ENCODE data around the gene PLGRKT. TPM values are rescaled to one million over a fixed set of nuclear protein-coding genes. Genes with fewer than 3 reads are reported as not detected.
"Not testable (repeated sequence)": the region's sequence is repeated elsewhere in the genome, so short reads cannot be mapped to it uniquely, and the experiment has no call there.

PLGRKT gene
- total RNA-seq, 2 donors from 2014 or later, result 3.3 to 7.8 TPM

DNA sequence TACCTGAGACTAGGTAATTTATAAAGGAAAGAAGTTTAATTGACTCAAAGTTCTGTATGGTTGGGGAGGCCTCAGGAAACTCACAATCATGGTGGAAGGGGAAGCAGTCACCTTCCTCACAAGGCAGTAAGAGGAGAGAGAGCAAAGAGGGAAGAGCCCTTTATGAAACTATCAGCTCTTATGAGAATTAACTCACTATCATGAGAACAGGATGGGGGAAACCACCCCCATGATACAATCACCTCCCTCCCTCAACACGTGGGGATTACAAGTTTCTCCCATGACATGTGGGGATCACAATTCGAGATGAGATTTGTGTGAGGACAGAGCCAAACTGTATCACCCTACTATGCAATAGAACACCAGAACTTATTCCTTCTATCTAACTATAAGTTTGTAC is 40.5 kb upstream of the PLGRKT start:
- H3K4me3 ChIP-seq, result no peak overlapping the region
- no peak for ATAC-seq
- H3K27ac ChIP-seq, result no peak overlapping the region
- H3K27me3 ChIP-seq, result no peaks in the 10 kb centered on the region
- H3K4me1 ChIP-seq, result no peaks in the 10 kb centered on the region
- 59 to 70% methylated on average over 2 of the region's 2 CpGs for WGBS, 2 donors
- H3K36me3 ChIP-seq (replicated peaks in 1 of 2; ENCODE audit: insufficient read depth in 1 of 2, low read depth in 2 of 2), result no peaks in the 10 kb centered on the region
- no peaks in the 10 kb centered on the region for H3K9me3 ChIP-seq
- no peak for DNase-seq
- intact Hi-C loops (cut with DNase I), result no loop called here
- no peak for TF ChIP-seq POLR2A (IDR thresholded peaks at IDR 0.05)
- TF ChIP-seq, protein P1, sequence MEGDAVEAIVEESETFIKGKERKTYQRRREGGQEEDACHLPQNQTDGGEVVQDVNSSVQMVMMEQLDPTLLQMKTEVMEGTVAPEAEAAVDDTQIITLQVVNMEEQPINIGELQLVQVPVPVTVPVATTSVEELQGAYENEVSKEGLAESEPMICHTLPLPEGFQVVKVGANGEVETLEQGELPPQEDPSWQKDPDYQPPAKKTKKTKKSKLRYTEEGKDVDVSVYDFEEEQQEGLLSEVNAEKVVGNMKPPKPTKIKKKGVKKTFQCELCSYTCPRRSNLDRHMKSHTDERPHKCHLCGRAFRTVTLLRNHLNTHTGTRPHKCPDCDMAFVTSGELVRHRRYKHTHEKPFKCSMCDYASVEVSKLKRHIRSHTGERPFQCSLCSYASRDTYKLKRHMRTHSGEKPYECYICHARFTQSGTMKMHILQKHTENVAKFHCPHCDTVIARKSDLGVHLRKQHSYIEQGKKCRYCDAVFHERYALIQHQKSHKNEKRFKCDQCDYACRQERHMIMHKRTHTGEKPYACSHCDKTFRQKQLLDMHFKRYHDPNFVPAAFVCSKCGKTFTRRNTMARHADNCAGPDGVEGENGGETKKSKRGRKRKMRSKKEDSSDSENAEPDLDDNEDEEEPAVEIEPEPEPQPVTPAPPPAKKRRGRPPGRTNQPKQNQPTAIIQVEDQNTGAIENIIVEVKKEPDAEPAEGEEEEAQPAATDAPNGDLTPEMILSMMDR (IDR thresholded peaks at IDR 0.05), result no peak

DNA sequence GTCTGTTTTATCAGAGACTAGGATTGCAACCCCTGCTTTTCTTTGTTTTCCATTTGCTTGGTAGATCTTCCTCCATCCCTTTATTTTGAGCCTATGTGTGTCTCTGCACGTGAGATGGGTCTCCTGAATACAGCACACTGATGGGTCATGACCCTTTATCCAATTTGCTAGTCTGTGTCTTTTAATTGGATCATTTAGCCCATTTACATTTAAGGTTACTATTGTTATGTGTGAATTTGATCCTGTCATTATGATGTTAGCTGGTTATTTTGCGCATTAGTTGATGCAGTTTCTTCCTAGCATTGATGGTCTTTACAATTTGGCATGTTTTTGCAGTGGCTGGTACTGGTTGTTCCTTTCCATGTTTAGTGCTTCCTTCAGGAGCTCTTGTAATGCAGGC is 37.9 kb upstream of the PLGRKT start:
- H3K9me3 ChIP-seq; H3K36me3 ChIP-seq (replicated peaks in 1 of 2; ENCODE audit: insufficient read depth in 1 of 2, low read depth in 2 of 2); DNase-seq; ATAC-seq; intact Hi-C loops (cut with DNase I); H3K4me3 ChIP-seq; H3K4me1 ChIP-seq; H3K27me3 ChIP-seq; H3K27ac ChIP-seq: not testable (repeated sequence)
- 76 to 78% methylated on average over 2 of the region's 2 CpGs for WGBS, 2 donors

DNA sequence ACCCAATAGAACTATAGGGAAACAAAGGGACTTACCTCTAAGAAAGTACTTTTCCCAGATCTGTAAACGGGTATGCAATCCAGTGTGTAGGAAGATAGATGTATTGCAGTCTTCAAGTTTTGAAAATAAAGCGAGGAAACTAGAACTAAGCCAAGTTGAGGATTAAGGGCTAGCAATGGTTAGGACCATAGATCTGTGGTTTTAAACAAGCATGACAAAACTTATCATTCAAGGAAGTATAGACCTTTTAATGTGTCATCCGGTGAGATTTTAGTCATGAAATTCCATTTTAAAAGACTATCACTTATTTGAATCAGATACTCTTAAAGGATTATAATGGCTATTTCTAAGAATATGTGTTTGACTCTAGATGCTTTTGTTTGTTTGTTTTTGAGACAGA is 33.1 kb upstream of the PLGRKT start:
- Histone ChIP-seq H3K4me3 (no peak overlapping the region), H3K9me3 (no peaks in the 10 kb centered on the region), H3K27ac (no peak overlapping the region), H3K27me3 (no peaks in the 10 kb centered on the region), H3K36me3 (replicated peaks in 1 of 2; ENCODE audit: insufficient read depth in 1 of 2, low read depth in 2 of 2) (peaks cover 0 to 6% of the 10 kb centered on the region in 2 donors), H3K4me1 (no peaks in the 10 kb centered on the region)
- WGBS, 2 donors, result 86 to 87% methylated on average over 3 of the region's 3 CpGs
- intact Hi-C loops (cut with DNase I), result no loop called here
- no peak for DNase-seq
- TF ChIP-seq, protein P1 (IDR thresholded peaks at IDR 0.05), result no peak
- TF ChIP-seq POLR2A (IDR thresholded peaks at IDR 0.05), result no peak
- no peak for ATAC-seq

DNA sequence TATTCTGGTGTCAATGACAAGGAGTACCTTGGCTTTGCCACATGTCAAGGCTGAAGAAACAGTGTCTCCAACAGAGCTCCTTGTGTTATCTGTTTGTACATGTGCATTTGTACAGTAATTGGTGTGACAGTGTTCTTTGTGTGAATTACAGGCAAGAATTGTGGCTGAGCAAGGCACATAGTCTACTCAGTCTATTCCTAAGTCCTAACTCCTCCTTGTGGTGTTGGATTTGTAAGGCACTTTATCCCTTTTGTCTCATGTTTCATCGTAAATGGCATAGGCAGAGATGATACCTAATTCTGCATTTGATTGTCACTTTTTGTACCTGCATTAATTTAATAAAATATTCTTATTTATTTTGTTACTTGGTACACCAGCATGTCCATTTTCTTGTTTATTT is 32.4 kb upstream of the PLGRKT start:
- no peak overlapping the region for H3K27ac ChIP-seq
- H3K27me3 ChIP-seq, result no peaks in the 10 kb centered on the region
- no peaks in the 10 kb centered on the region for H3K9me3 ChIP-seq
- no peak for TF ChIP-seq POLR2A (IDR thresholded peaks at IDR 0.05)
- TF ChIP-seq, protein P1 (IDR thresholded peaks at IDR 0.05), result no peak
- DNase-seq (no peak), ATAC-seq (no peak)
- no peak overlapping the region for H3K4me3 ChIP-seq
- intact Hi-C loops (cut with DNase I), result no loop called here
- 68 to 77% methylated on average over 1 of the region's 1 CpG for WGBS, 2 donors
- H3K4me1 ChIP-seq, result no peaks in the 10 kb centered on the region
- H3K36me3 ChIP-seq (replicated peaks in 1 of 2; ENCODE audit: insufficient read depth in 1 of 2, low read depth in 2 of 2), result peaks cover 0 to 6% of the 10 kb centered on the region in 2 donors

DNA sequence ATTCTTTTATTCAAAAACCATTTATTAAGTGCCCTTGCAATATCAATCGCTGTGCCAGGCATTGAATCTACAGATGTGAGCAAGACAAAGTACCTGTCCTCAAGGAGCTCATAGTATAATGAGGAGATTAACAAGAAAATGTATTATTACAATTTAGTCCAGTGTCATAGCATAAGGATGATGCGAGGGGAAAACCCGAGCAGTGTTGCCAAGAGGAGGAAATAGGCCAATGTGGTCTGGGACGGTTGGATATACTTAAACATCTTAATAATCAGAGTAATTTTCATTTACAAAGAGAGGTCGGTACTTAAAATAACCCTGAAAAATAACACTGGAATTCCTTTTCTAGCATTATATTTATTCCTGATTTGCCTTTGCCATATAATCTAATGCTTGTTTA is 31.1 kb upstream of the PLGRKT start:
- H3K4me3 ChIP-seq, result no peak overlapping the region
- DNase-seq, result no peak
- H3K27ac ChIP-seq, result no peak overlapping the region
- no peaks in the 10 kb centered on the region for H3K9me3 ChIP-seq
- WGBS, 2 donors, result 78 to 82% methylated on average over 5 of the region's 5 CpGs
- TF ChIP-seq, protein P1 (IDR thresholded peaks at IDR 0.05), result no peak
- no peak for TF ChIP-seq POLR2A (IDR thresholded peaks at IDR 0.05)
- no peaks in the 10 kb centered on the region for H3K27me3 ChIP-seq
- H3K4me1 ChIP-seq, result no peaks in the 10 kb centered on the region
- ATAC-seq, result no peak
- intact Hi-C loops (cut with DNase I), result no loop called here
- H3K36me3 ChIP-seq (replicated peaks in 1 of 2; ENCODE audit: insufficient read depth in 1 of 2, low read depth in 2 of 2), result peaks cover 0 to 7% of the 10 kb centered on the region in 2 donors

Measured in body of pancreas (tissue), 4 donors.